Measurements from ENCODE around the gene IQSEC1.

DNA sequence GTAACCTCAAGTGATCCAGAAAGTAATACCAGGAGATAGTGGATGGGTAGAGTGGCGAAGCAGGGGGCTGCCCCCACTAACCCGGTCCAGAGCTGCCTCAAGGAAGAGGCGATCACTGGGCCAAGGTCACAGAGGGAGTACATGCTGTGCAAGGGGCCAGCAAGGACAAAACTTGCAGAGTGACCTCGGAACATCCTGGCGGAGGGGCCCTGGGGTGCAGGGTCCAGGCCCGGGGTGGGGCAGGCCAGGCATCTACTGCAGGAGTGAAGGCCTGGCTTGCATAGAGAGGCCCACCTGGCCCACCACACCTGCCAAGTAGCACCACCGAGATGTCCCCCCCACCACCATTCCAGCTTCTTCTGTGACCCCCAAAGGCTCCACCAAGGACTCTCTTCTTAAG lies 17.6 kb downstream of the IQSEC1 start:
- TF ChIP-seq POLR2AphosphoS5 (IDR thresholded peaks at IDR 0.05; ENCODE audit: insufficient read depth, low read depth, low read length), result no peak
- no peak for TF ChIP-seq CTCF (IDR thresholded peaks at IDR 0.05; ENCODE audit: extremely low read depth in 1 of 2, insufficient read depth in 1 of 2, low read depth in 1 of 2, low read length in 2 of 2)
